HG03469 (cell line): Measurements from ENCODE around the gene EXOC4.
"Not testable (repeated sequence)": the region's sequence is repeated elsewhere in the genome, so short reads cannot be mapped to it uniquely, and the experiment has no call there.

Experiments used
- ATAC-seq: cut with Tn5 transposase; IDR thresholded peaks from one replicate; pipeline ENCODE4 v1.9.1; 2021; ENCODE audit warnings: mild to moderate bottlenecking, moderate library complexity, moderate number of reproducible peaks; ENCODE audit not compliant: unreplicated experiment

The EXOC4 gene

DNA sequence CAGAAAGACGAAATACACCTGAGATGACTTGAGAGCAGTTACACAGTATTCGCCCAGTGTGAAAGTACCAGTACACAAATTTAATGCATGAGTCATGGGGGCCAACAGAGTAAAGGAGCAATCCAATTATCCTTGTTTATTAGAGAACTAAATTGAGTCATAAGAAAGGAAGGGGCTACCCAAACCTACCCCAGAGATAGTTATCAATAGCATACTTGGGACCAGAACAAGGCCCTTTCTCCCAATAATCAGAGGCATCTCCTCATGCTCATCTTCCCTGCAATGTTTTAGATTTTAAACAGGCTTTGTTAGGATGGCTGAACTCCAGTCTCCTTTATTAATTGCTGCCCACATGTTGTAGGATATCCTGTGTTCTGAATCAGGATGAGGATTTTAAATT lies 634.6 kb downstream of the EXOC4 start:
- no peak for ATAC-seq

DNA sequence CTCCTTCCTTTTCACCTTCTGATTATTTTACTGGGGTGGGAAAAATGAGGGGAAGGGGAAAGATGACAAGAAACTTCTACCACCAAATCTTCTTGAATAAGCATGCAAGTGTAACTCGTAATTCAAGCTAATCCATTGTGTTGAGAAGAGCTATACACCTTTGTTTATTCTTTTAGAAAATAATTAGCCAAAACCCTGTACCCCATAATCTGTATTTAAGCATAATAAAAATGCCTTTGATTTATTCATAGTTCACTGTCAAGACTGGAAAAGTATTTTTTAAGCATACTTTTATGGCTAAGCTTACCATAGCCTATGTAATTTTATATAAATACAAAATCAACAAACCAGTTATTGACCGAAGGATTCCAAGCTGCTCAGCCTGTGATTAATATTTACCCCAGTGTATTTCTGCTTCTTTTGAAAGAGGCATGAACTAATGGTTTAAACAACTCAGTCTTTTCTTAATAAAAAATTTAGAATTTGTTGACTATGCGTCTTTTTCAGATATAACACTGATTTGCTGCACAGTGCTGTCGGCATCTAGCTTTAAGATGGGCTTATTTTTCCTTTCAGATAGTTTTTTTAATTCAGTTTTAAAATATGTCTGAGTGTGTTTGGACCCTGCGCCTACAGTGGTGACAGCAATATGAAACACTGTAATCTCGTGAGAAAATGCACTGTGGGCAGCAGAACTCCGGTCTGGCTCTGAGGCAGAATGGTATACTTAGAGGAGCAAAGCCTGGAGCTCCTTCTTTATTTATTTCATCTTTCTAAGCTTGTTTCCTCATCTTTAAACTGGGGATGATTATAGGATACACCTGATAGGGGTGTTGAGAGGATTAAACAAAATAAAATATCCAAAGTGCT lies 635.4 kb downstream of the EXOC4 start:
- ATAC-seq = no peak

DNA sequence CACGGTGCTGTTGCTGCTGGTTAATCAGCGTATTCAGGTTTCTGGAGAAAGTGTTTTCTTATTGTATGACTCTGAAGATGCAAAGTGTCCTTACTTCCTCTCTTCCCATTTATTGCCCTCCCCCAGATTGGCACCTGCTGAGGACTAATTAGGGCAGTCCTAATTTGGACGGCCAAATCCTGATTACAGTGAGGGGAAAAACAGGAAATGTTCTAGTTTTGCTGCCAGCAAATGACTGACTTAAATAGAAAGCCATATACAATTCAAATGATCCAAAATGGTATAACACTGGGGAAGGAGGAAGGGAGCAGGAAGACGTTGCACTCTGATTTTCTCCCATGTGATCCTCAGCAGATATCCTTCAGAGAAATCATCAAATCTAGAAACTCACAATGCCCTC lies 651.9 kb downstream of the EXOC4 start:
- ATAC-seq = no peak

DNA sequence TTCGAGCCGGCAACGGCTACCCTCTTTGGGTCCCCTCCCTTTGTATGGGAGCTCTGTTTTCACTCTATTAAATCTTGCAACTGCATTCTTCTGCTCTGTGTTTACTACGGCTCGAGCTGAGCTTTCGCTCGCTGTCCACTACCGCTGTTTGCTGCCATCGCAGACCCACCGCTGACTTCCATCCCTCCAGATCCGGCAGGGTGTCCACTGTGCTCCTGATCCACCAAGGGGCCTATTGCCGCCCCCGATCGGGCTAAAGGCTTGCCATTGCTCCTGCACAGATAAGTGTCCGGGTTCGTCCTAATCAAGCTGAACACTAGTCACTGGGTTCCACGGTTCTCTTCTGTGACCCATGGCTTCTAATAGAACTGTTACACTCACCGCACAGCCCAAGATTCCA lies 653.7 kb downstream of the EXOC4 start:
- ATAC-seq = not testable (repeated sequence)

DNA sequence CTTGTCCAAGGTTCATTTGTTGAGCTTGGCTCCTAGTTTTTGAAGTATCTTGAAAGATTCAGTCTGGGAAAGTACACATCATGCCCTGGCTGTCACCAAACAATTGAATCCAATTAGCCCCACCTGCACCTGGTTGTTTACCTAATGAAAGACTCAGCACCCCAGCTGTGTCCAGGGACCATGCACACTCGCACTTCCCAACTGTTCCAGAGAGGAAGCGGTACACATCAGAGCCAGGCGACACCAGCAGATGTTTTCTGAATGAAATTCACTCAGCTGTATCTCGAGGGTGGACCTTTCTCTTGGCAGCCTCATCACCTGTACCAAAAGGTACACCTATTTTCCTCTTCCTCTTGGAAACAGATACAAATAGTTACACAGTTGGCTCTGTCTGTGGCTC lies 657.9 kb downstream of the EXOC4 start:
- no peak for ATAC-seq

DNA sequence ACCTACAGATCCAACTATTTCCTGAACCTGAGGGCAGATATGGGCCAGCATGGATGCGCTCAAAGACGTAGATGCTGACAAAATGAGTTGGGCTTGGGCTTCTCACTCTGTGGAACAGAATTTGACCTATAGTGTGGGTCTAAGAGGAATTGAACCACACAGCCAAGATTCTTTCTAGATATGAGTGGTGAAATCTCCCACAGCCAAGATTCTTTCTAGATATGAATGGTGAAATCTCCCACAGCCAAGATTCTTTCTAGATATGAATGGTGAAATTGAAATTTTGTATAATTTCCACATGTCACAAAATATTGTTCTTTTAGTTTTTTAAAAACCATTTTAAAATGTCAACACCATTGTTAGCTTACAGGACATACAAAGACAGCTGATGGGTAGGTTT lies 658.8 kb downstream of the EXOC4 start:
- ATAC-seq = no peak

DNA sequence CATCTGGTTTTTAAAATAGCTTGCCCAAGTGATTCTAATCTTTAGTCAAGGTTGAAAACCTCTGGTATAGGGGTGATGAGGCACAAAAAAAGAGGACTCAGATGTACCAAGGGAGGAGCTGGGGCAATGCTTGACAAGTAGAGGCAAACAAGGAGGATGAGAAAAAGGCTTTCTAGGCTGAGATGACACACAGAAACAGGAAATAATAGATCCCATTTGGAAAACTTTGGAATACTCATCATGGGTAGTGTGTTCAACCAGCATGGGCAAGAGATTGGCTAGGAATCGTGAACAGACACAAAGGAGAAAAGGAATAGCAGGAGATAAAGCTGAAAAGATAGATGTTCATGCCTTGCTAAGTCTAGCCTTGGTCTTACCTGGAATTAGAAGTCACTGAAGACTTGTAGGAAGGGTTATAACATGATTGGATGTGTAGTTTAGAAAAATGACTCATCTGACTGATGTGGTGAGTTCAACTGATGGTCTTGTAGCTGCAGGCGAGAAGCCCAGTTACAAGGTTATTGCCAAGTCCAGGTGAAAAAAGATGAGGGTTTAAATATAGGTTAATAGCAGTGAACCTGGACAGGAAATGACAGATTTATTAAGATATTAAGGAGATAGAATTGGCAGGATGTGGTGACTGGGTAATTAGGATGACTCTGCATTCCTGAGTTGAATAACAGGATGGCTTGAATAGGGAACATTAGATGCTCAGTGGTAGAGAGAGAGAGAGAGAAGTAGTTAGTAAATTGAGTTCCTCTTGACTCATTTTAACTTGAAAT lies 660.2 kb downstream of the EXOC4 start:
- ATAC-seq = no peak

DNA sequence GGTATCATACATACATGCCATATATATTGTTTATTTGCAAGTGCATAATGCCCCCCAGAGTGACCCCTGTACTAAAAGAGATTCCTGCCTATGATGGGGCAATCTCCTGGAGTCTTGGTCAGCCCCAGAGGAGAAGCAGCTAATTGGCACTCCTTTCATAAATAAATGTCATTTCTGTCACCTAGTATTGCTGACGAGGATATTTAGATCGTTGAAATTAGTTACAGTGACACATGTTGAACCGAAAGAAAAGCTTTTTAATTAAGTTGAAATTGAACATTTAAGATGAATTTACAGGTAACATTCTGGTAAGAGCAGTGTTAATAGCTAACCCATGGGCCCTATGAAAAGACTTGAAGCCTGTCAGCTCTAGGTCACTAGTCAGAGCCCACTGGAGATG lies 663.7 kb downstream of the EXOC4 start:
- ATAC-seq = no peak

DNA sequence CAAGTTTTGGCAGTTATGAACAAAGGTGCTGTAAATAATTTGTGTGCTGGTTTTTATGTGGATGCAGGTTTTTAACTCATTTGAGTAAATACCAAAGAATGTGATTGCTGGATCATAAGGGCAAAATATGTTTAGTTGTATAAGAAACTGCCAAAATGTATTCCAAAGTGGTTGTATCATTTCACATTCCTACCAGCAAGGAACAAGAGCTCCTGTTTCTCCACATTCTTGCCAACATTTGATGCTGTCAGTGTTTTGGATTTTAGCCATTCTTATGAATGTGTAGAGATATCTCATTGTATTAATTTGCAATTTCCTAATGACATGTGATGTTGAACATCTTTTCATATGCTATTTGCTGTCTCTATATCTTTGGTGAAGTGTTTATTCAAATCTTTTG lies 666.9 kb downstream of the EXOC4 start:
- ATAC-seq = no peak

DNA sequence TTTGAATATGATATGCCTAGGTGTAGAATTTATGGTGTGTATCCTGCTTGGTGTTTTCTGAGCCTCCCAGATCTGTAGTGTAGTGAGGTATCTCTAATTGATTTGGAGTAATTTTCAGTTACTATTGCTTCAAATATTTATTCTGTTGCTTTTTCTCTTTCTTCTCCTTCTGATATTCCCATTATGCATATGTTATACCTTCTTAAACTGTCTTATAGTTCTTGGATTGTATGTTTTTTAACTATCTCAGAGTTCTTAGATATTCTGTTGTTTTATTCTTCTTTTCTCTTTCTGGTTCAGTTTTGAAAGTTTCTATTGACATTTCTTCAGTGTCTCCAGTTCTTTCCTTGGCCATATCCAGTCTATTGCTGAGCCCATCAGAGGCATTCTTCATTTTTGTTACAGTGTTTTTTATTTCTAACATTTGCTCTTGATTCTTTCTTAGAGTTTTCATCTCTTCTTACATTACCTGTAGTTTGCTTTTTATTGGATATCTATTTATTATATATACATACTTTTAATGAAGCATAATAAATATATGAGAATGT lies 668.8 kb downstream of the EXOC4 start:
- ATAC-seq = no peak

DNA sequence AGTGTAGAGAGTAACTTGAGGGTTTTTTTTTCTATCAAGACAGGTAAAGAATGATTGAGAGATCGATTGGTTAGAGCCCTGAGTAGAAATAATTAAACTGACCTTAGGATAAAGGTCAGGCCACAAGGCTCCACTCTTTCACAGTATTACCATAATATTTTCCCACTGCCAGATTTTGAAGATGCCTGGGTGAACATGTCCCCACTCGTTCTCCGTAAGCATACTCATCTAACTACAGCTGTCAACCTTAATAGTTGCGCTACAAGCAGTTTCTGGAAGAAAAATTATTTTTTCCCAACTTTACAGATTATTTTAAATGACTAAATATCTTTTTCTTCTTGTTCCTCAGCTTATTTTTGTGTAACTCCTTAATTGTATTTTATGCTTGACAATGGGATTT lies 671.1 kb downstream of the EXOC4 start:
- ATAC-seq = no peak

DNA sequence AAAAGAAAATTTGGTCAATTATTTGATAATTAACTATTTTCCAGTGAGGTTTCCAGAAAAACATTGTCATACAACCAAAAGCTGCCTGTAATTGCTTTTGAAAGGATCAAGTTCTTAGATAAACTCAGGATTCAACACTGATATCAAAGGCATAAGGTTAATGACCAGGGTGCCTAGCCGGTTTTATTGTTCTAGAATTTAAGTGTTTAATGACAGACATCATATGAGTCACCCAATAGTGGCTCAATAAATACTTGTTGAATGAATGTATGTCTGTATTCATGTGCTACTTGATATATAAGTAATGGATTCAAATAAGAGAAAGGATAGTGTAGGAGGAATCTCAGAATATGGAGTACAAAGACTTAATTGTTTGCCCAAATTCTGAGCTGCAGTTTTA lies 678.2 kb downstream of the EXOC4 start:
- no peak for ATAC-seq

DNA sequence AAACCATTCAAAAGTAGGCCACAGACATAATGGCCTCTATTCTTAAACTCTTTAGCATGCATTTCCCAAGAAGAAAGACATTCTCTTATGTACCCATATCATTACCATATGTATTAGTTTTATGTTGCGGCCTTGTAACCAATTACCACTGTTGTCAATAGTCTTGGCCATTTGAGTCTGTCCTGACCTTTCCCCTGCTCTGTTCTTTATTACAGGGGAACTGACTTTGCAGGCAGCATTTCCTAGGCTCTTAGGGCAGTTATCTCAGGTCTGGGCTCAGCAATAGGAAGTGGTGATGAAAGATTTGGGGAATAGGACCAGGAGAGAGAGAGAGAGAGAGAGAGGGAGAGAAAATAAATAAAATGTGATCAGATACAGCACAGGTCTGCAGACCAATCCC lies 679.7 kb downstream of the EXOC4 start:
- ATAC-seq = no peak

DNA sequence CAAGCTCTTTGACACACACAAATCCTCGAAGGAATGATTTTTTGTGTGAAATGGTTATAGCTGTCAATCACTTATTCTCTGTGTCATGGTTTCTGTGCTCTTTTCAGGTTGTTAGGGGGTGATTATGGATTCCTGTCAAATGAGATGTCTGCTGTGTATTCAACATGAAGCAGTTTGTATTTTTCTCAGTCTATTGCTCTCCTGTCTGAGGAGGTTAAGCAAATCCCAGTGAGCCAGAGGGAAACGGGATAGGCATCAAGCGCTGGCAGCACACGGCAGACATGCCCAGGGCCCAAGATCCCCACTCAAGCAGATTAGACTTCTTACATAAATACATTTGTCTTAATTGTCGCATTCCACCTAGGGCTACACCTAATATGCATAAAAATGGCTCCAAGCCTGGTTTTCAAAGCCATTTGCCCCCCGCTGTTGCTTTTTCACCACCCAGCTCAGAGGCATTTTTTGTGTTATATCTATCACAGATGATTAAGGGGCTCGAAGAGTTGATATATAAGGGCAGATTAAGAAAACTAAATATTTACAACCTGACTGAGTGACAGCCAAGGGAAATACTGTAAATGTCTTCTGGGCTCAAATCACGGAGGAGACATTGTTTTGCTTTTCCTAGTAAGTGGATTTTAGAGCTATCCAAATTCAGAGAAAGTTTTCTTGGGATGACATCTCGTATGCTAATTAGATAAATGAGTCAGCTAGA lies 681.5 kb downstream of the EXOC4 start:
- no peak for ATAC-seq

DNA sequence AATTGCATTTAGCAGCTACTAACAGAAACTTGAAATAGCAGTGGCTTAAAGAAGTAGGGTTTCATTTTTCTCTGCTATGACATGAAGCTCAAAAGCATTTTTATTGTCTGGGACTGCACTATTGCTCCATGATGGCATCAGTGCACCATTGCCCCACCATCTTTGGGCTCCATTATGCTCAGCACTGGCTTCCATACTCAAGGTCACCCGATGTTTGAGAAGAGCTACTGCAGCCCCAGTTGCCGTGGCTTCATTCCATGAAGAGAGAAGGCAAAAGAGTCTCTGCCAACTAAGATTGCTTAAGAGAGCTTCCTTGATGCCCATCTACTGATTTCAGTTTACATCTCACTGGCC lies 682.1 kb downstream of the EXOC4 start:
- ATAC-seq = no peak

DNA sequence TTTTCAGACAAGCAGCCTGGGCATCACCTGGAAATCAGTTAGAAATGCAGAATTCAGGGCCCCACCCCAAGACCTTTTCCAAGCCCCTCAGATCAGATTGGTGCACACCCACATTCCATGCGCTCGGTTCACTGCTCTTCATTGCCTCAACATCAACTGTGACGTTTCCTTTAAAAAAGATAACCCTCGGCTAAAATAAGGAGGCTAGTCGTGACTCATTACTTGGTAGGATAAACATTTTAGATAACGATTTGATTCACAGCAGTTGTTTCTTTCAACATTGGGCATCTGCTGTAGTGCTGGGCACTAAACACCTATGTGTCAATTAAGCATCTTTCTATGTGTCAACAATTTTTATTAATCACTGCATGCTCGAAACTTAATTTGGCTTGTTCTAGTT lies 683.2 kb downstream of the EXOC4 start:
- ATAC-seq = no peak

DNA sequence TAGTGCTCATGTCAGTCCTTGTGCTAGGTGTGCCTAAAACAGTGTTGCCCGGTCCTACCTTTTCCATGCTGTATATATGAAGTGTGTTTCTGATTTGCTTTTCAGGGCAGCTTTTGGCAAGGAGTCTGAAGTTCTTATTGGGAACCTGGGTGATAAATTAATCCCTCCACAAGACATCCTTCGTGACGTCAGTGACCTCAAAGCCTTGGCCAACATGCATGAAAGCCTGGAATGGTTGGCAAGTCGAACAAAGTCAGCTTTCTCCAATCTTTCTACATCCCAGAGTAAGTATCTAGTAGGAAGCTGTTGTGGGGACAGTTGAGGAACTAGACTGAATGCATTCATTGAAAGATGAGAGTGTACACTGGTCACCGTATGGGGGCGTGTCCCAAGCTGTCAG lies 684.9 kb downstream of the EXOC4 start:
- no peak for ATAC-seq

DNA sequence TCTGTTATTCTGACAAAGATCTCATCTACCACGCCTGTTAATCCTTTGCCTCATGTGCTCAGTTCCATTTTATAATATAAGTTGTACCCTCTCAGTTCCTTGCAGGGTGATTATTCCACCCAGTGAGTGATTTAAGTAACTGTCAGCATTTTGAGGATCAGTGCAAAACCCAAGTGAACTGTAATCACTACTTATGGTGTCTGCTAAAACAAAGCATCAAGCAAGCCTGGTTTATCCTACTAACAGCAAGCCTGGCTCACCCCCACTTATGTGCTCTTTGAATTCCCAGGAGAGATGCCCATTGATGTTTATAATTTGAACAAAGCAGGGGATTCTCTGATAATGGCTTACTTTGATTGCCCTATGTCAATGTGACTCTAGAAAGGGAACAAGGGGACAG lies 687.5 kb downstream of the EXOC4 start:
- no peak for ATAC-seq

DNA sequence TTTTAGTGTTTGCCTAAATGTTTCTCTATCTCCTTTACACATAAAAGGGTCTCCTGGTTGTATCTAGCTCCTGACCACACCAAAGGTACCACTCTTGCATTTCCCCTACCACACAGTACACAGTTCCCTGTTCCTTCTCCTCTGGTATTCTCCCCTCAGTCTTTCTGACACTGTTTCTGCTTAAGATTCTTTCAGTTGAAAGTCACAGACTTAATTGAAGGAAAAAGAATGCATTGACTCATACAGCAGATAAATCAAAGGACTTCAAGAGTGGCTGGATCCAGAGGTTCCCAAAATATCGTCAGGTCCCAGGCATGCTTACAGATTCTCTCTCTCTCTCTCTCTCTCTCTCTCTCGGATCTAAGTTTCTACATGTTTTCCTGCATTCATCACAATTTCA lies 688.6 kb downstream of the EXOC4 start:
- no peak for ATAC-seq

DNA sequence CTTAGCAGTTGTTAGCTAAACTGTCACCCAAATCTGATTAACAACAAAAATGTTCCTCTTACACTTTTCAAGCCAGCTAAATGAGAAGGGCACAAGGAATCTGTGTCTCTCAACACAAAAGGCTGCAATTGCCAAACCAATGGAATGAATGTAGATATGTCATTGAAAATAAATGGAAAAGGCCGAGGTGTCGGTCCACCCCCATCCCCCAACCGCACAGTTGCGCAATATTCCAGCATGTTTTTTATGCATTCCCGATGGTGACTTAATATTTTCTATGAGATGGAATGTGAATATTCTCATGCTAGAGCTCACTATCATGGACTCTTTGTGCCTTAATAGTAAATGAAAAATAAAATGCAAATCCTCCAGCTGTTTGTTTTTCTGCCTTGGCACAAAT lies 692.6 kb downstream of the EXOC4 start:
- ATAC-seq = no peak

DNA sequence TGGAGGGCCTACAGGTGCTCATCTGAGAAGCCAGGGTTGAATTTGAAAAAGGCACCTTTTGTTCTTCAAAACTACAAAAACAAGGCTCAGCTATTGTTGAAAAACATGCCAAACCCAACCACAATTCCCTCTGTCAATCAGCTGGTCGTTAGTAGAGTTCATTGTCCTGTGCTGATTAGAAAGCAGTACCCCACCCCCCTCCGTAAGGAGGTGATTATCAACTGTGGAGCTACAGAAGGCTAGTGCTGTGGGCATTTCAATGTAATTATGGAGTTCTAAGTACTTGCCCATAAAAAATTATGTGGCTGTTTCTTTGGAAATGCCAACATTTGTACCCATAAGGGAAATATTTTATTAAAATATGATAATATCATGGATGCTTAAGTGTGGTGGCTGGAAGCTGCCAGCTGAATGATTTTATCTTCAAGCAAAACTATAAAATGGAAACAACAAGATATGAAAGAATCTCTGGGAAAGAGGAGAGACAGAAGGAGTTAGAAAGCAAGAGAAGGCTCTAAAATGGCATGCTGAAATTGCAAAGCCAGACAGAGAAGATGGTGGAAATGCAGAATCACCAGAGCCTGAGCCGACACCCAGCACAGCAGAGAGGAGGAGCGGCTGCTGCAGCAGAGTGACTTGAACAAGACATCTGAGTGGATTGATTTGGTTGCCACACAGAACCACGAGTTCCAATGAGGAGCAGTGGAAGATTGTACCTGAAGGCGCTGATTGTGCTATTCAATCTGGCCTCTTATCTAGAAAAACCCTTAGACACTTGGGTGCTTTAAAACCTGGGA lies 694.8 kb downstream of the EXOC4 start:
- no peak for ATAC-seq
